ENCODE measurements around the gene SH3BP5.

The SH3BP5 gene

GRCh38 chr3:15271030-15271429, 61.4 kb downstream of the SH3BP5 start:
- DNase-seq (ENCODE audit: low spot score) = no peak
- Histone ChIP-seq H3K4me1 (ENCODE audit: insufficient read depth, poor library complexity, severe bottlenecking) (peaks cover 4% of the 10 kb centered on the region), H3K27ac (ENCODE audit: poor library complexity, severe bottlenecking) (no peak overlapping the region), H3K4me3 (ENCODE audit: severe bottlenecking) (no peak overlapping the region), H3K9me3 (ENCODE audit: severe bottlenecking) (no peaks in the 10 kb centered on the region), H3K36me3 (ENCODE audit: low read depth) (no peaks in the 10 kb centered on the region), H3K27me3 (ENCODE audit: insufficient read depth, poor library complexity, severe bottlenecking) (no peaks in the 10 kb centered on the region)
- ATAC-seq (ENCODE audit: low read depth) = no peak
- no peak for TF ChIP-seq CTCF (IDR thresholded peaks at IDR 0.05; ENCODE audit: poor library complexity, severe bottlenecking)

- peak overlapping the region; percentile 21 for H3K27ac ChIP-seq (ENCODE audit: poor library complexity, severe bottlenecking)
- no peaks in the 10 kb centered on the region for H3K36me3 ChIP-seq (ENCODE audit: low read depth)
- no peaks in the 10 kb centered on the region for H3K9me3 ChIP-seq (ENCODE audit: severe bottlenecking)
- no peak for TF ChIP-seq CTCF (IDR thresholded peaks at IDR 0.05; ENCODE audit: poor library complexity, severe bottlenecking)
- H3K27me3 ChIP-seq (ENCODE audit: insufficient read depth, poor library complexity, severe bottlenecking) = no peaks in the 10 kb centered on the region
- peak; percentile 90 for DNase-seq (ENCODE audit: low spot score)
- H3K4me3 ChIP-seq (ENCODE audit: severe bottlenecking) = no peak overlapping the region
- ATAC-seq (ENCODE audit: low read depth) = peak; percentile 70
- H3K4me1 ChIP-seq (ENCODE audit: insufficient read depth, poor library complexity, severe bottlenecking) = peaks cover 4% of the 10 kb centered on the region
Observed at GRCh38 chr3:15269091-15269989, 63.0 kb downstream of the SH3BP5 start.

- no peaks in the 10 kb centered on the region for H3K27me3 ChIP-seq (ENCODE audit: insufficient read depth, poor library complexity, severe bottlenecking)
- no peaks in the 10 kb centered on the region for H3K36me3 ChIP-seq (ENCODE audit: low read depth)
- no peak overlapping the region for H3K27ac ChIP-seq (ENCODE audit: poor library complexity, severe bottlenecking)
- H3K4me3 ChIP-seq (ENCODE audit: severe bottlenecking) = no peak overlapping the region
- H3K4me1 ChIP-seq (ENCODE audit: insufficient read depth, poor library complexity, severe bottlenecking) = peaks cover 4% of the 10 kb centered on the region
- peak; percentile 84 for ATAC-seq (ENCODE audit: low read depth)
- TF ChIP-seq CTCF (IDR thresholded peaks at IDR 0.05; ENCODE audit: poor library complexity, severe bottlenecking) = peak; percentile 93
- no peaks in the 10 kb centered on the region for H3K9me3 ChIP-seq (ENCODE audit: severe bottlenecking)
- DNase-seq (ENCODE audit: low spot score) = no peak
Observed at GRCh38 chr3:15268033-15268631, 64.3 kb downstream of the SH3BP5 start.

- no peaks in the 10 kb centered on the region for H3K27me3 ChIP-seq (ENCODE audit: insufficient read depth, poor library complexity, severe bottlenecking)
- no peaks in the 10 kb centered on the region for H3K9me3 ChIP-seq (ENCODE audit: severe bottlenecking)
- ATAC-seq (ENCODE audit: low read depth) (no peak), DNase-seq (ENCODE audit: low spot score) (no peak)
- no peak overlapping the region for H3K27ac ChIP-seq (ENCODE audit: poor library complexity, severe bottlenecking)
- peaks cover 4% of the 10 kb centered on the region for H3K4me1 ChIP-seq (ENCODE audit: insufficient read depth, poor library complexity, severe bottlenecking)
- no peak for TF ChIP-seq CTCF (IDR thresholded peaks at IDR 0.05; ENCODE audit: poor library complexity, severe bottlenecking)
- H3K4me3 ChIP-seq (ENCODE audit: severe bottlenecking) = no peak overlapping the region
- no peaks in the 10 kb centered on the region for H3K36me3 ChIP-seq (ENCODE audit: low read depth)
Observed at GRCh38 chr3:15267502-15267901, 64.9 kb downstream of the SH3BP5 start.

All from RWPE2 (cell line).